GM23338 (cell line): ENCODE data around the gene GIMAP5. TPM values are rescaled to one million over a fixed set of nuclear protein-coding genes. Genes with fewer than 3 reads are reported as not detected.
A peak's percentile ranks its signal among the peaks of the same experiment; 100 is the strongest.

Experiments
- ATAC-seq: fragments of 200-7000 bp; cut with Tn5 transposase; 3 replicates; pipeline ENCODE4 v1.9.1; 2020
- DNase-seq: peaks from one replicate; pipeline ENCODE4 v3.0.0-alpha.2; 2015; ENCODE audit warnings: low spot score
- H2AFZ ChIP-seq: fragments of 200-600 bp; sonication (generic); 2 replicates; pipeline ENCODE4 v1.8.0; 2016; ENCODE audit warnings: antibody characterized with exemption, mild to moderate bottlenecking, moderate library complexity
- H3F3A ChIP-seq: fragments of 200-600 bp; sonication (generic); replicated peaks from 2 replicates; pipeline ENCODE4 v1.8.0; 2017; ENCODE audit warnings: antibody characterized with exemption, mixed run types, low read depth
- H3K27ac ChIP-seq: fragments of 200-600 bp; sonication (generic); 2 replicates; pipeline ENCODE4 v1.6.1; 2016; ENCODE audit warnings: low read depth
- H3K27me3 ChIP-seq: fragments of 200-600 bp; sonication (generic); 2 replicates; pipeline ENCODE4 v1.8.0; 2016; ENCODE audit warnings: mild to moderate bottlenecking, mixed run types, moderate library complexity; ENCODE audit not compliant: insufficient read depth
- H3K36me3 ChIP-seq: fragments of 200-600 bp; sonication (generic); 2 replicates; pipeline ENCODE4 v1.8.0; 2016; ENCODE audit warnings: mild to moderate bottlenecking; ENCODE audit not compliant: insufficient read depth
- H3K4me1 ChIP-seq: fragments of 200-600 bp; sonication (generic); 2 replicates; pipeline ENCODE4 v1.8.0; 2016; ENCODE audit warnings: mild to moderate bottlenecking, moderate library complexity; ENCODE audit not compliant: insufficient read depth
- H3K4me2 ChIP-seq: fragments of 200-600 bp; sonication (generic); 2 replicates; pipeline ENCODE4 v1.7.1; 2017; ENCODE audit warnings: mixed run types
- H3K4me3 ChIP-seq: fragments of 200-600 bp; sonication (generic); 2 replicates; pipeline ENCODE4 v1.6.1; 2016; ENCODE audit warnings: mixed run types
- H3K79me2 ChIP-seq: fragments of 200-600 bp; sonication (generic); replicated peaks from 2 replicates; pipeline ENCODE4 v1.8.0; 2017; ENCODE audit warnings: mild to moderate bottlenecking; ENCODE audit not compliant: insufficient read depth
- H3K9me2 ChIP-seq: fragments of 200-600 bp; sonication (generic); 2 replicates; pipeline ENCODE4 v1.8.0; 2017; ENCODE audit not compliant: insufficient read depth
- H4K20me1 ChIP-seq: fragments of 200-600 bp; sonication (generic); replicated peaks from 2 replicates; pipeline ENCODE4 v1.8.0; 2017; ENCODE audit warnings: mild to moderate bottlenecking; ENCODE audit not compliant: insufficient read depth
- H3K27ac Mint-ChIP-seq: 2 replicates; pipeline ENCODE4 v1.8.0; 2020; ENCODE audit warnings: inconsistent platforms, mild to moderate bottlenecking, moderate library complexity, mixed read lengths
- H3K27me3 Mint-ChIP-seq: 3 replicates; pipeline ENCODE4 v1.8.0; 2022; ENCODE audit warnings: low read depth, mild to moderate bottlenecking, moderate library complexity, mixed read lengths, inconsistent platforms; ENCODE audit not compliant: insufficient read depth, poor library complexity
- H3K36me3 Mint-ChIP-seq: 3 replicates; pipeline ENCODE4 v1.8.0; 2021; ENCODE audit warnings: low read depth, mild to moderate bottlenecking, inconsistent platforms, moderate library complexity, mixed read lengths
- H3K4me1 Mint-ChIP-seq: 3 replicates; pipeline ENCODE4 v1.8.0; 2020; ENCODE audit warnings: mild to moderate bottlenecking, inconsistent platforms, mixed read lengths
- H3K4me3 Mint-ChIP-seq: 3 replicates; pipeline ENCODE4 v1.8.0; 2021; ENCODE audit warnings: moderate library complexity, mild to moderate bottlenecking, inconsistent platforms, mixed read lengths
- H3K9me3 Mint-ChIP-seq: 3 replicates; pipeline ENCODE4 v1.8.0; 2020; ENCODE audit warnings: moderate library complexity, mild to moderate bottlenecking, inconsistent platforms, mixed read lengths
- CREB1 ChIP-seq: fragments of 250-450 bp; sonication (Bioruptor Pico); IDR thresholded peaks from 2 replicates; pipeline ENCODE4 v1.5.0; 2020; ENCODE audit warnings: low read depth, mild to moderate bottlenecking, moderate library complexity
- CTCF ChIP-seq, 2 experiments: fragments of 200-600 bp in 1 of 2; sonication (generic) in 1 of 2; conservative IDR thresholded peaks; 2 replicates each; pipeline versions ENCODE4 v1.5.1 to v1.6.1; 2016 to 2017; ENCODE audit warnings: antibody characterized with exemption in 2 of 2, low read depth in 2 of 2, mild to moderate bottlenecking in 2 of 2, moderate library complexity in 1 of 2
- ETS1 ChIP-seq: IDR thresholded peaks from 2 replicates; pipeline ENCODE4 v1.6.1; 2016; ENCODE audit warnings: antibody characterized with exemption
- EZH2 ChIP-seq: fragments of 200-600 bp; sonication (generic); IDR thresholded peaks from one replicate; pipeline ENCODE4 v1.8.0; 2017; ENCODE audit warnings: antibody characterized with exemption, mild to moderate bottlenecking, low read depth; ENCODE audit not compliant: unreplicated experiment
- EZH2phosphoT487 ChIP-seq: fragments of 200-600 bp; sonication (generic); IDR thresholded peaks from one replicate; pipeline ENCODE4 v1.8.1; 2018; ENCODE audit warnings: antibody characterized with exemption; ENCODE audit not compliant: unreplicated experiment
- JUNB ChIP-seq: IDR thresholded peaks from one replicate; pipeline ENCODE4 v1.6.1; 2016; ENCODE audit warnings: antibody characterized with exemption; ENCODE audit not compliant: unreplicated experiment
- NANOG ChIP-seq: IDR thresholded peaks from 2 replicates; pipeline ENCODE4 v1.6.1; 2016; ENCODE audit warnings: antibody characterized with exemption, borderline replicate concordance
- POLR2AphosphoS5 ChIP-seq: IDR thresholded peaks from 2 replicates; pipeline ENCODE4 v1.6.1; 2016; ENCODE audit warnings: antibody characterized with exemption, low read depth
- REST ChIP-seq: IDR thresholded peaks from one replicate; pipeline ENCODE4 v1.6.1; 2018; ENCODE audit warnings: antibody characterized with exemption; ENCODE audit not compliant: unreplicated experiment
- STAT1 ChIP-seq: IDR thresholded peaks from one replicate; pipeline ENCODE4 v1.6.1; 2016; ENCODE audit warnings: antibody characterized with exemption; ENCODE audit not compliant: unreplicated experiment
- ZNF114 ChIP-seq: fragments of 250-450 bp; sonication (Bioruptor Pico); IDR thresholded peaks from 2 replicates; pipeline ENCODE4 v1.5.0; 2020; ENCODE audit warnings: mild to moderate bottlenecking, moderate library complexity
- ZNF331 ChIP-seq: fragments of 250-450 bp; sonication (Bioruptor Pico); IDR thresholded peaks from 2 replicates; pipeline ENCODE4 v1.5.0; 2020; ENCODE audit warnings: low read depth, mild to moderate bottlenecking, moderate library complexity
- polyA plus RNA-seq: library from polyadenylated mRNA; unstranded; fragments of >200 nt; fragmentation: Nextera tagmentation; extraction: Ambion mirVana; gene quantifications from 2 replicates; pipeline ENCODE4 v1.2.1, GENCODE V29; 2016
- total RNA-seq: library from RNA; depleted of rRNA; stranded (reverse); fragments of >200 nt; shearing (Covaris generic); gene quantifications from 2 replicates; pipeline ENCODE4 v1.2.3, GENCODE V29; 2014
- TF ChIP-seq, protein P1 (sequence below): fragments of 250-450 bp; sonication (Bioruptor Pico); IDR thresholded peaks from 2 replicates; pipeline ENCODE4 v1.5.0; 2020; ENCODE audit warnings: mild to moderate bottlenecking, moderate library complexity

Gene GIMAP5
- total and polyA plus RNA-seq, 2 experiments from 2014 or later = not detected

DNA sequence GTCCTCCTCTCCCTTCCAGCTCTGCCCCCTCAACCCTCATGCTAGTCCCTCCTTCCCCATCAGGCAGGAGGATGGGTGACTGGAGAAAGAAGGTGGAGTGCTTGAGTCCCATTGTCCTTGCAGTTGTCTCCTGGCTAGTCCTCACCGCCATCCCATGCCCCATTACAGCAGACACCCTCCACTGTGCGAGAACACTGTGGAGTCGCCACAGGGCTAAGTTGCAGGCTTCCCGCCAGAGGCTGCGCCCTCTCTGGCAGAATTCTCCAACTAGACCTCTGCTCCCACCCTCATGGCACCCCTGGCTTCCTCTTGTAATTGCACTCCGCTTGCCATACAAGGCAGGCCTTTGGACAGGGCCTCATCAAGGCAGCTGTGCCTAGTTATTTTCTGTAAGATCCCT is 48.6 kb upstream of the GIMAP5 start:
- Histone ChIP-seq H3F3A (no peaks in the 10 kb centered on the region), H3K27ac (no peak overlapping the region), H3K4me3 (no peak overlapping the region), H3K79me2 (no peaks in the 10 kb centered on the region), H4K20me1 (no peaks in the 10 kb centered on the region), H3K4me2 (no peak overlapping the region), H3K27me3 (no peaks in the 10 kb centered on the region), H2AFZ (no peak overlapping the region), H3K9me2 (peaks cover 16% of the 10 kb centered on the region; the same call in 1 of the 2 replicates), H3K4me1 (no peaks in the 10 kb centered on the region), H3K36me3 (no peaks in the 10 kb centered on the region)
- H3K4me1 Mint-ChIP-seq = peaks cover 4% of the 10 kb centered on the region; the same call in 2 of the 3 replicates
- TF ChIP-seq, protein P1, sequence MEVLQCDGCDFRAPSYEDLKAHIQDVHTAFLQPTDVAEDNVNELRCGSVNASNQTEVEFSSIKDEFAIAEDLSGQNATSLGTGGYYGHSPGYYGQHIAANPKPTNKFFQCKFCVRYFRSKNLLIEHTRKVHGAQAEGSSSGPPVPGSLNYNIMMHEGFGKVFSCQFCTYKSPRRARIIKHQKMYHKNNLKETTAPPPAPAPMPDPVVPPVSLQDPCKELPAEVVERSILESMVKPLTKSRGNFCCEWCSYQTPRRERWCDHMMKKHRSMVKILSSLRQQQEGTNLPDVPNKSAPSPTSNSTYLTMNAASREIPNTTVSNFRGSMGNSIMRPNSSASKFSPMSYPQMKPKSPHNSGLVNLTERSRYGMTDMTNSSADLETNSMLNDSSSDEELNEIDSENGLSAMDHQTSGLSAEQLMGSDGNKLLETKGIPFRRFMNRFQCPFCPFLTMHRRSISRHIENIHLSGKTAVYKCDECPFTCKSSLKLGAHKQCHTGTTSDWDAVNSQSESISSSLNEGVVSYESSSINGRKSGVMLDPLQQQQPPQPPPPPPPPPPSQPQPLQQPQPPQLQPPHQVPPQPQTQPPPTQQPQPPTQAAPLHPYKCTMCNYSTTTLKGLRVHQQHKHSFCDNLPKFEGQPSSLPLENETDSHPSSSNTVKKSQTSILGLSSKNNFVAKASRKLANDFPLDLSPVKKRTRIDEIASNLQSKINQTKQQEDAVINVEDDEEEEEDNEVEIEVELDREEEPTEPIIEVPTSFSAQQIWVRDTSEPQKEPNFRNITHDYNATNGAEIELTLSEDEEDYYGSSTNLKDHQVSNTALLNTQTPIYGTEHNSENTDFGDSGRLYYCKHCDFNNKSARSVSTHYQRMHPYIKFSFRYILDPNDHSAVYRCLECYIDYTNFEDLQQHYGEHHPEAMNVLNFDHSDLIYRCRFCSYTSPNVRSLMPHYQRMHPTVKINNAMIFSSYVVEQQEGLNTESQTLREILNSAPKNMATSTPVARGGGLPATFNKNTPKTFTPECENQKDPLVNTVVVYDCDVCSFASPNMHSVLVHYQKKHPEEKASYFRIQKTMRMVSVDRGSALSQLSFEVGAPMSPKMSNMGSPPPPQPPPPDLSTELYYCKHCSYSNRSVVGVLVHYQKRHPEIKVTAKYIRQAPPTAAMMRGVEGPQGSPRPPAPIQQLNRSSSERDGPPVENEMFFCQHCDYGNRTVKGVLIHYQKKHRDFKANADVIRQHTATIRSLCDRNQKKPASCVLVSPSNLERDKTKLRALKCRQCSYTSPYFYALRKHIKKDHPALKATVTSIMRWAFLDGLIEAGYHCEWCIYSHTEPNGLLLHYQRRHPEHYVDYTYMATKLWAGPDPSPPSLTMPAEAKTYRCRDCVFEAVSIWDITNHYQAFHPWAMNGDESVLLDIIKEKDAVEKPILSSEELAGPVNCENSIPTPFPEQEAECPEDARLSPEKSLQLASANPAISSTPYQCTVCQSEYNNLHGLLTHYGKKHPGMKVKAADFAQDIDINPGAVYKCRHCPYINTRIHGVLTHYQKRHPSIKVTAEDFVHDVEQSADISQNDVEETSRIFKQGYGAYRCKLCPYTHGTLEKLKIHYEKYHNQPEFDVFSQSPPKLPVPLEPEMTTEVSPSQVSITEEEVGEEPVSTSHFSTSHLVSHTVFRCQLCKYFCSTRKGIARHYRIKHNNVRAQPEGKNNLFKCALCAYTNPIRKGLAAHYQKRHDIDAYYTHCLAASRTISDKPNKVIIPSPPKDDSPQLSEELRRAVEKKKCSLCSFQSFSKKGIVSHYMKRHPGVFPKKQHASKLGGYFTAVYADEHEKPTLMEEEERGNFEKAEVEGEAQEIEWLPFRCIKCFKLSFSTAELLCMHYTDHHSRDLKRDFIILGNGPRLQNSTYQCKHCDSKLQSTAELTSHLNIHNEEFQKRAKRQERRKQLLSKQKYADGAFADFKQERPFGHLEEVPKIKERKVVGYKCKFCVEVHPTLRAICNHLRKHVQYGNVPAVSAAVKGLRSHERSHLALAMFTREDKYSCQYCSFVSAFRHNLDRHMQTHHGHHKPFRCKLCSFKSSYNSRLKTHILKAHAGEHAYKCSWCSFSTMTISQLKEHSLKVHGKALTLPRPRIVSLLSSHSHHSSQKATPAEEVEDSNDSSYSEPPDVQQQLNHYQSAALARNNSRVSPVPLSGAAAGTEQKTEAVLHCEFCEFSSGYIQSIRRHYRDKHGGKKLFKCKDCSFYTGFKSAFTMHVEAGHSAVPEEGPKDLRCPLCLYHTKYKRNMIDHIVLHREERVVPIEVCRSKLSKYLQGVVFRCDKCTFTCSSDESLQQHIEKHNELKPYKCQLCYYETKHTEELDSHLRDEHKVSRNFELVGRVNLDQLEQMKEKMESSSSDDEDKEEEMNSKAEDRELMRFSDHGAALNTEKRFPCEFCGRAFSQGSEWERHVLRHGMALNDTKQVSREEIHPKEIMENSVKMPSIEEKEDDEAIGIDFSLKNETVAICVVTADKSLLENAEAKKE = no peak
- TF ChIP-seq POLR2AphosphoS5 = no peak
- TF ChIP-seq CREB1 (CRISPR knock-in tag) = no peak
- TF ChIP-seq JUNB = no peak
- no peak for TF ChIP-seq ZNF331 (CRISPR knock-in tag)
- no peak for TF ChIP-seq STAT1
- TF ChIP-seq NANOG = no peak
- no peak for TF ChIP-seq ETS1
- TF ChIP-seq CTCF (conservative IDR thresholded peaks at IDR 0.05; ENCODE audit: low read depth in 2 of 2) = no peak
- no peak for TF ChIP-seq REST
- TF ChIP-seq EZH2phosphoT487 = no peak
- TF ChIP-seq ZNF114 (CRISPR knock-in tag) = no peak
- TF ChIP-seq EZH2 = no peak
- H3K4me3 Mint-ChIP-seq = no peak overlapping the region
- no peaks in the 10 kb centered on the region; the same call in 2 of the 3 replicates for H3K9me3 Mint-ChIP-seq
- no peaks in the 10 kb centered on the region for H3K36me3 Mint-ChIP-seq
- no peak overlapping the region for H3K27ac Mint-ChIP-seq
- peak; percentile 1 for DNase-seq
- peaks cover 3% of the 10 kb centered on the region for H3K27me3 Mint-ChIP-seq
- no peak for ATAC-seq
